Inferior parietal cortex (tissue), 1 donor: Measurements from ENCODE around the gene PDZRN4.
"Not testable (repeated sequence)": the region's sequence is repeated elsewhere in the genome, so short reads cannot be mapped to it uniquely, and the experiment has no call there.

Source experiments
- DNase-seq: peaks from one replicate; pipeline ENCODE4 v3.0.0-alpha.2; 2016; ENCODE audit errors: extremely low spot score

Gene PDZRN4

GRCh38 chr12:41188058-41188840 lies at the start of gene PDZRN4:
Gene PDZRN4, plus strand, starts transcription at chr12:41188320.
- DNase-seq: no peak

- DNase-seq: peak; percentile 21
Observed at GRCh38 chr12:41140117-41140516, 48.0 kb upstream of the PDZRN4 start.

- DNase-seq: no peak
Observed at GRCh38 chr12:41141104-41141503, 47.0 kb upstream of the PDZRN4 start.

DNA sequence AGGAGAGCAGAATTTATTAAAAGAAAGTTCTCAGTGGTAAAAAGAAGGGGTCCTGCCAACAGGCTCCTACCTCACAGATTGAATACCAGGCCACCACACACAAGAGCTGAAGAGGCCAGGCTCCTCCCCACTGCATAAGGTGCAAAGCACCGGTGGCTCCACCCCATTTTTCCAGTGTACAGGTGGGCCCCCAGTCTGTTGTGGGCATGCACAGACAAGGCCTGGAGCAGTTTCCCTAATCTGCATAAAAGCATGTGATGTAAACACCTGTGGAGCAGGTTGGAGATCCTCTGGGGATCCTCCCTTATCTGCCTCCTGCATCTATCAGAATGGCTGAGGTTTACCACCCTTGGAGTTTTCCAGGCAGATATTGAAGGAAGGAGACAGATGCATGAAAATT lies 45.7 kb upstream of the PDZRN4 start:
- no peak for DNase-seq

DNA sequence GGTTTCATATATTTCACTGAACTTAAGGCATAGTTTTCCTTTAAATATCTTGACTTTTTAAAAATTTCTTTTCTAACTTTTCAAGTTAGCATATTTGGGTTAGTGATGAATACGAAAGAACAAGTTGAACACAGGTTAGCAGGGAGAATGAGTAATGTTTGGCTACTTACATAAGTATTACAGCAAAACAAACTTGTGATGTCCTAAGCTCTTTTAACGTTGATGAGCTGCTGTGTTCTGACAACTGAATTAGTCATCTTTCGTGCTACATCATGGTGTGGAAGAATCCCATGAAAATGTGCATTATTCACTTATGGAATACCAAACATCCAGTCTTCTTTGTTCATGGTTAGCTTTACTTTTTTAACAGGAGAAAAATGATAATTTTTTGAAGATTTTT lies 36.3 kb upstream of the PDZRN4 start:
- peak; percentile 39 for DNase-seq

DNA sequence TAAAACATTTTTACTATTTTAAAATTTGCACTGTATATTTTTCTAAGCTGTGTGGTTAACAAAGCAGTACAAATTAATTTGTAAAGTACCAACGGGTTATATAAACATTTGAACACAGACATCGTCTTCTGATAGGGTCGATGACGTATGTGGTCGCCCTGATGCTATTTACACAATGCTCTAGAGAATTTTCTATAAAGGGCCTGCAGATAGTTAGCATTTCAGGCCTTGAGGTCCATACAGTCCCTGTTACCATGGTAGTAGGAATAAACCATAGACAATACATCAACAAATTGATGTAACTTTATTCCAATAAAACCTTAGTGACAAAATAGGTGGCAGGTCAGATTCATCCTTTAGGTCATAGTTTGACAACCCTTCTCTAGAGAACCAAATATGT lies 25.7 kb upstream of the PDZRN4 start:
- DNase-seq: no peak

- DNase-seq: no peak
Observed at GRCh38 chr12:41167701-41168100, 20.4 kb upstream of the PDZRN4 start.

DNA sequence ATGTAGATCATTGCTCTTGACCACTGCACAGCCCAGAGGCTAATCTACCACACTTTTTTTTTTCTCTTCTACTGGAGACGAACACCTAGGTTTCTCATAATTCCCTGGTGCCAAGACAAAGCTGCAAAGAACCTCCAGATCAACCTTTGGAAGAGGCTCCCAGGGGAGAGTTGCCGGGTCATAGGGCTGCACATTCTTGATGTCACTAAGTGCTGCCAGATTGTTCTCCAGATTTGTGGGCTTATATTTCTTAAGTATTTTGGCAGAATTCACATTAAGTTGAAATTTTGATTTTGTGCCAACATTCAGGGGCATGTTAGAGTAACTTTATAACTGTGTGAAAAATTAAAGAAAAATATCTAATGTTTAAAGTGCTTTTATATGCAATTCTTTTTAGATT lies 13.5 kb upstream of the PDZRN4 start:
- no peak for DNase-seq

DNA sequence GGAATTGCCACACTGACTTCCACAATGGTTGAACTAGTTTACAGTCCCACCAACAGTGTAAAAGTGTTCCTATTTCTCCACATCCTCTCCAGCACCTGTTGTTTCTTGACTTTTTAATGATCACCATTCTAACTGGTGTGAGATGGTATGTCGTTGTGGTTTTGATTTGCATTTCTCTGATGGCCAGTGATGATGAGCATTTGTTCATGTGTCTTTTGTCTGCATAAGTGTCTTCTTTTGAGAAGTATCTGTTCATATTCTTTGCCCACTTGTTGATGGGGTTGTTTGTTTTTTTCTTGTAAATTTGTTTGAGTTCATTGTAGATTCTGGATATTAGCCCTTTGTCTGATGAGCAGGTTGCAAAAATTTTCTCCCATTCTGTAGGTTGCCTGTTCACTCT lies 8.6 kb upstream of the PDZRN4 start:
- DNase-seq: not testable (repeated sequence)

DNA sequence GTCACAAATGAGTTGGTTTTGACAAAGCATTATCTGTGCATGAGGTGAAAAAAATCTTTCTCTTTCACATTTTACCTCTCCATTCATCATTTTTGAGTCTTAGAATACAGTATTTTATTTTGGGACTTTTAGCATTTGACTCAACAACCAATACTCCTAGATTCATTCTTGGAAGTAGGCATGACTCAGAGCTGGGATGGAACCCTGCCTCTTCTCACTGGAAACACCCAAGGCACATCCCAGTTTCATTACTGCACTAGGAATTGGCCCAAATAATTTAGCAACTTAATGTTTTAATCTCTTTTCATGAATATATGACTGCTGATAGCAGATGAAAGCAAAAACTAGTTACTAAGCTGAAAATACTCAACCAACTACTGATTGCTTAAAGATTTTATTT lies 3.3 kb upstream of the PDZRN4 start:
- no peak for DNase-seq

DNA sequence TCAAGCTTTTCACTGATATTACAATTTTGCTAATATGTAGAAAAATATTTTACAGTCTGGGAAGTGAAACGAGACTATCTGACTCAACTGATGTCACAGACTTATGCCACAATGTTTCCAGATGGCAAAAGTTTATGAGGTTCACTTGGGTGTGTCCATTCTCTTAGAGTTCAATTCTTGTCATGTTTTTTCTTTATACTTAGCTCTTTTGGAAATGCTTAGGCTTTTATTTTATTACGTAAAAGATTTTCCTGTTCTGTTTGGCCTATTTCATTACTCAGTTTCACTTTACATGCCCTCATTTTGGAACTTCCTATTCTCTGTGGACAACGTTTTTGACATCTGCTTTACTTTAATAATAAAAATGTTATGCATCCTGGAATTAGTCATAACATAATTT lies 2.1 kb upstream of the PDZRN4 start:
- DNase-seq: no peak

- DNase-seq: no peak
Observed at GRCh38 chr12:41188841-41189394, 798 bp downstream of the PDZRN4 start.

DNA sequence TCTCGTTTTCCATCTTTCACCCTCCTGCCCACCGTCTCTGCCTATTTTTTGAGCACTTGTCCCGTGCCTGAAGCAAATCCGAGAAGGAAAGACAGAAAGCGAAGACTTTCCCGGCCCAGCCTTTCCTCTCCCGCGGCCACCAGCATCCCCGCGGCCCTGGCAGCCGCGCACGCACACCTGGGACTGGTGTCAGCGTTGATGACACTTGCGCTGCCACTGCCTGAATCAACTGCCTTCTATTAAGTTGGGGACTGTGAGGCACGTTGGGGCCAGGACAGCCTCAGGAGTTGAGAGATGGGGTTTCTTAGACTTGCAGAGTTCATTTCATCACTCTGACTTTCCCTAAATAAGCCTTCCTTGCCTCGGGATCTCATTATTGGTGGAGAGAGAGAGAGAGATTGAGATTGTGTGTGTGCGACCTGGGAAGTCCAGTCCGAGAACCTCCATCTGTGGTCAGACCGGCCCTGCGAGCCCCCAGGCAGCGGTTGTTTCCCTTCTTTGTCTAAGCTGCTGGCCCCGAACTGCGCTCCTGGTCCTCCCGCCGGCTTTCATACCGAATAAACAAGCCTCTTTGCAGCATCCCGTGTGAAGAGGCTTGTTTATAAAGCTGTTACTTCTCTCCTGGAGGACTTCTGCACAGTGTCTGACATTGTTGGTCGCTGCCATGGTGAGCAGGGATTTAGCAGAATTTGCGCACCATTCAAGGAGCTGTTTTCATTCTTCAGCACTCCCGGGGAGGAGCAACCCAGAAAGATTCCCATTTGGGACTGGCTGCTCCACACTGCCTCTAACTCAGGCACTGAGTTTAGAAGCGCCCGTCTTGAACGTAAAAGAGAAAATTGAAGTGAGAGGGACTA lies 1.5 kb downstream of the PDZRN4 start:
- DNase-seq: no peak

GRCh38 chr12:41190338-41190737 lies 2.2 kb downstream of the PDZRN4 start:
- peak; percentile 70 for DNase-seq

DNA sequence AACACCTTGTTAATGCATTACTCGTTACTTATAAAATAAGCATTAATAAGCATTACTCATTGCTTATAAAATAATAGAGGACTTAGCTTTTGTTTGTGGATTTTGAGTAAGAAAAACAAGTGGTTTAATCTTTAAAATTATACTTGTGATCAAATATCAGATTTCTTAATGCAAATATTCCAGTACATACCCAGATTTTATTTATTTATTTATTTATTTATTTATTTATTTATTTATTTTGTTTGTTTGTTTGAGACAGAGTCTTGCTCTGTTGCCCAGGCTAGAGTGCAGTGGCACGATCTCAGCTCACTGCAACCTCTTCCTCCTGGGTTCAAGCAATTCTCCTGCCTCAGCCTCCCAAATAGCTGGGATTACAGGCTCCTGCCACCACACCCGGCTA lies 3.4 kb downstream of the PDZRN4 start:
- DNase-seq: not testable (repeated sequence)

DNA sequence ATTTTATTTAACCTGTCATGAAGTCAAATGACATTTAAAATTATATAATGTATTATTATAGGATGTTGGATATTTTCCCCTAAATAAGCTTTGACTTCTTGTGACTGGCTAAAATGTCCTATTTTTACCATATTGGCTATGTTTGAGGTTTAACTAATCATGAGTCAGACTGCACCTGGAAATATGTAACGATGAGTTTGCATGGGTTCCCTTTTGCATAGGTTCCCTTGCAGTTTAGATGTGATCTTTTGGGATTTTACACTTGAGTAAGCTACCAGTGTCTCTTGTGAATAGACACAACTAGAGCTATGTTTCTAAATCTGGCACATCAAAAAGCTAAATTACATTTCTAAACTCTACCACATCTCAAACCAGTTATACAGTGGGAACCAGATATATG lies 5.2 kb downstream of the PDZRN4 start:
- no peak for DNase-seq

DNA sequence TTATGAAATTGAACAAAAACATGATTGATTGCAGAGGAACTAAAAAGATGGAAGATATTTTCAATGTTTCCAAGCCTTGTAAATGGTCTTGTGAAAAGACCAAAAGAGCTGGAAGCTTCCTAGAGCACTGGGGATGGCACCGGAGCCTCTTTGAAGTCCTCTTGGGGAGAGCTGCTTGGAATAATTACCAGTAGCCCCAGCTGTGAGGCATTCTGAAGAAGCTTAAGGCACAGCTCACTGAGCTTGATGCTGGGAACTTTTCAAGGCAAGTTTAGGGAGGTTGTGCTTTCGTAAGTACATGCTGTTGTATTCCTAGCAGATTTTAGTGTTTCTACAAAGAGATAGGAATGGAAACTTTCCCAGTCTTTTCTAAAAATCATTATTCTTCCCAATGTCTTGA lies 13.9 kb downstream of the PDZRN4 start:
- no peak for DNase-seq

GRCh38 chr12:41205070-41205709 lies 17.1 kb downstream of the PDZRN4 start:
- no peak for DNase-seq

DNA sequence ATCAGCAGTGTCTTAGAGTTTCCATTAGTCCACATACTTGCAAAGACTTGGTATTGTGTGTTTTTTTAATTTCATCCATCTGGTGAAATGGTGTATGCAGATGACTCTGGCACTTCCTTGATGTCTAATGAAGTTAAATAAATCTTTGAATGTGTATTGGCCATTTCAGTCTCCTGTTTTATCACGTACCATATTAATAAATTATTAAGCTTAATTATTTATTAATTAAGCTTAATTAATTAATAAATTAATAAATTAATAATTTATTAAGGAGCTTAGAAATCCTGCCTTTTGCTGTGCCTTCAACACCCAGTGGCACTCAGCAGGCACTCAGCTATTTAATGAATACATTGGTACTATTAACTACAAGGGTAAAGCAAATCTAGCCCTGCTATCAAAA lies 18.2 kb downstream of the PDZRN4 start:
- DNase-seq: no peak

DNA sequence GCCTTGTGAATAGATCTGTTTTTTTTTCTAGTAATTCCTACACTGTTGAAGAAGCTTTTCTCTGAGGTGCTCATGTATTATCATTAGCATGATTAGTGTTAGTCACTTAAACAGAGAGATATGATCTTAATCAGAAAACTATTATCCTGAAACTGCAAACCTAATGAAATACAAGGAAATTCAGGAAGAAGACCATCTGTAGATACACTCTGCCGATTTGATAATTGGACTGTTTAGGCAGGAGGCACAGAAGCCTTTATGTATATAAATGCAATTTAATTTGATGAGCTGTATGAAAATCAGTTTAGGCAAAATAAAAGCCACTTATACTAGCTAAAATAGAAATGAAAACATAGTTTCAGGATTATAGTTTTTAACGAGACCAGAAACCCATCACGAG lies 23.3 kb downstream of the PDZRN4 start:
- no peak for DNase-seq

GRCh38 chr12:41212625-41213024 lies 24.5 kb downstream of the PDZRN4 start:
- no peak for DNase-seq

DNA sequence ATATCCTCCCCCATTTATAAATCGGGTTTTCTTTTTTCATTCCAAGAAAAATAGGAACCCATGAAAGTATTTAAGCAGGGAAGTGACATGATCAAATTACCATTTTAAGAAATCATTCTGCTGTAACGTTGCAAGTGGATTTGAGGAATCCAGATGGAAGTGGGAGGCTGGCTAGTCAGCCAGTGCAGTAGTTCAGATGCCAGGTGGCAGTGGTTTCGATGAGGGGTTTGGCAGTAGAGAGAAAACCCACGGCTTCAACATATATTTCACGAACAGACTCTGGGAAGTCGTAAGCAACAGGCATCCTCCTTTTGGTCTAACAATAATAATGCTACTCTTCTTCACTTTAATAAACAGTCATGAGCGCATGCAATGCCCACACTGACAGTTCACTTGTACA lies 25.0 kb downstream of the PDZRN4 start:
- no peak for DNase-seq
